Prostate gland (tissue), 2 donors: Measurements from ENCODE around the gene KIF18A.
"Not testable (repeated sequence)": the region's sequence is repeated elsewhere in the genome, so short reads cannot be mapped to it uniquely, and the experiment has no call there.

Experiments used
- CTCF ChIP-seq, 4 experiments: fragments of 200-600 bp in 2 of 4; fragments of 450-650 bp in 2 of 4; sonication (generic) in 2 of 4; IDR thresholded peaks; 1 replicate in 3 of 4; 2 replicates in 1 of 4; pipeline ENCODE4 v1.5.1; 2016 to 2019; ENCODE audit warnings: antibody characterized with exemption in 4 of 4, mild to moderate bottlenecking in 2 of 4, moderate library complexity in 2 of 4
- POLR2A ChIP-seq: fragments of 450-650 bp; IDR thresholded peaks from one replicate; pipeline ENCODE4 v1.6.1; 2016; ENCODE audit warnings: antibody characterized with exemption, mild to moderate bottlenecking
- POLR2AphosphoS5 ChIP-seq: sonication (generic); formaldehyde crosslinking; IDR thresholded peaks from one replicate; pipeline ENCODE4 v1.6.1; 2017; ENCODE audit warnings: antibody characterized with exemption

GRCh38 chr11:28102300-28102699 lies 5.7 kb downstream of the KIF18A start:
- not testable (repeated sequence) for TF ChIP-seq POLR2AphosphoS5; CTCF (IDR thresholded peaks at IDR 0.05); POLR2A
